GM18873 (cell line): ENCODE data around the gene CFAP65.

Experiments
- ATAC-seq: cut with Tn5 transposase; IDR thresholded peaks from one replicate; pipeline ENCODE4 v1.9.1; 2021; ENCODE audit warnings: mild to moderate bottlenecking, moderate library complexity, moderate number of reproducible peaks; ENCODE audit not compliant: unreplicated experiment, low FRiP score

CFAP65 gene

DNA sequence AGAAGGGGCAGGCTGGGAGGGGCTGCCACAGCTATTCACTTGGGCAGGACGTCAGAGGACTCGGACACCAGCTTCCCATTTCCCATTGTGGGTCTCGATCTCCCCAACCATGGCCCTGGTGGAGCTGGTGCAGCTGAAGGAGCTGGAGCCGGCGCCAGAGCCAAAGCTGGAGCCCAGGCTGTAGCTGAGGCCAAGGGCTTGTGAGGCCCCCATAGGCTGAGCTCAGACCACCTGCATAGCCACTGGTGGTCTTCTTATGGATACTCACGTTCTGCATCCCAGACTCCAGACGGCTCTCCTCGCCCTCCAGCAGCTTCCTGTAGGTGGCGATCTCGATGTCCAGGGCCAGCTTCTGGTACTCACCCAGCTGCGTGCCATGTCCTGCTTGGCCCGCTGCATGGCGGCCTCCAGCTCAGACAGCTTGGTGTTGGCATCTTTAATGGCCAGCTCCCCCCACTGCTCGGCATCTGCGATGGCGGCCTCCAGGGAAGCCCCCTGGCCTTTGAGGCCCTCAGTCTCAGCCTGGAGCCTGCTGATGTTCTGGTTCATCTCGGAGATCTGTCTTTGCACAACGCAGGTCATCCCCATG, 87.9 kb downstream of the CFAP65 start:
- ATAC-seq = no peak
